ENCODE results near the gene GNA12. TPM values are rescaled to one million over a fixed set of nuclear protein-coding genes. Genes with fewer than 3 reads are reported as not detected.
"Not testable (repeated sequence)": the region's sequence is repeated elsewhere in the genome, so short reads cannot be mapped to it uniquely, and the experiment has no call there.

GNA12 gene
- total and polyA plus RNA-seq, 2 of the 4 experiments (the other 2 are of a cell fraction) = 14.3 to 93.9 TPM

DNA sequence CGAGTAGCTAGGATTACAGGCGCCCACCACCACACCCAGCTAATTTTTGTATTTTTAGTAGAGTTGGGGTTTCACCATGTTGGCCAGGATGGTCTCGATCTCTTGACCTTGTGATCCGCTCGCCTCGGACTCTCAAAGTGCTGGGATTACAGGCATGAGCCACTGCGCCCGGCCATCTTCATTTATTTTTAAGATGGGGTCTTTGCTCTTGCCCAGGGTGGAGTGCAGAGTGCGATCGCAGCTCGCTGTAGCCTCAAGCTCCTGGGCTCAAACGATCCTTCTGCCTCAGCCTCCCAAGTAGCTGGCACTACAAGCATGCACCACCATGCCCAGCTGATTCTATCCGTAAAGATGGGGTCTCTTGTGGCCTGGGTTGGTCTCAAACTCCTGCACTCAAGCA lies 116.9 kb downstream of the GNA12 start:
- H2BK120ac ChIP-seq (ENCODE audit: low read depth, low read length); H2BK5ac ChIP-seq (ENCODE audit: low read depth, low read length, poor library complexity, severe bottlenecking); H3K23ac ChIP-seq (ENCODE audit: low read depth, low read length); H3K18ac ChIP-seq (ENCODE audit: low read depth, low read length); H3K4ac ChIP-seq (ENCODE audit: low read depth, low read length); H3K27ac ChIP-seq (ENCODE audit: insufficient read depth, low read length); H3K4me2 ChIP-seq (ENCODE audit: low read depth, low read length); dilution Hi-C loops (cut with HindIII; ENCODE audit: low sequenced_read_pairs, unreplicated experiment); H2BK15ac ChIP-seq (ENCODE audit: low read depth, low read length); H4K5ac ChIP-seq (ENCODE audit: low read depth, low read length); BruUV-seq (replicated peaks); in situ Hi-C loops (cut with MboI; ENCODE audit: low sequenced_read_pairs); intact Hi-C loops (cut with micrococcal nuclease); H2AK5ac ChIP-seq (ENCODE audit: low read depth, low read length); H3K9ac ChIP-seq (ENCODE audit: low read depth, low read length); H4K8ac ChIP-seq (ENCODE audit: low read depth in 2 of 2, low read length in 2 of 2); H2AFZ ChIP-seq (replicated peaks; ENCODE audit: low read length, poor library complexity); H4K91ac ChIP-seq (ENCODE audit: insufficient read depth, low read depth, low read length); POLR2A ChIA-PET (ENCODE audit: unreplicated experiment); H3K14ac ChIP-seq (replicated peaks; ENCODE audit: low read depth, low read length); H3K56ac ChIP-seq (ENCODE audit: extremely low read depth, insufficient read depth, low read length); H3K9me3 ChIP-seq (ENCODE audit: control insufficient read depth, insufficient read depth, low read length); DNase-seq; ATAC-seq (ENCODE audit: low read depth); H2AK9ac ChIP-seq (replicated peaks; ENCODE audit: low read depth, low read length, poor library complexity); H2BK20ac ChIP-seq (ENCODE audit: low read depth, low read length); H3K27me3 ChIP-seq (ENCODE audit: control insufficient read depth, insufficient read depth, low read length); H3K4me3 ChIP-seq (ENCODE audit: insufficient read depth, low read depth, low read length): not testable (repeated sequence)
- Histone ChIP-seq H3K4me1 (ENCODE audit: control insufficient read depth, insufficient read depth, low read length) (peaks cover 18% of the 10 kb centered on the region), H3K79me1 (ENCODE audit: low read depth in 1 of 2, low read length in 2 of 2) (peaks cover 38 to 79% of the 10 kb centered on the region in 2 experiments), H3K9me1 (ENCODE audit: insufficient read depth, low read length) (peaks cover 14% of the 10 kb centered on the region), H3K36me3 (ENCODE audit: control insufficient read depth, insufficient read depth, low read length) (peaks cover 40% of the 10 kb centered on the region), H4K20me1 (ENCODE audit: insufficient read depth, low read length) (peaks cover 12% of the 10 kb centered on the region)
- no CpG with 5 or more reads among the region's 13 CpGs for WGBS, 2 experiments (ENCODE audit: extremely low coverage in 2 of 2, insufficient read length in 1 of 2)
- CTCF ChIA-PET = interaction anchor here (0.6 kb wide), 1 partner anchor 8 kb away, joined by 3 read pairs; no protein-coding TSS in a partner anchor

All from IMR-90 (cell line).